ENCODE results near the gene TM7SF2. TPM values are rescaled to one million over a fixed set of nuclear protein-coding genes. Genes with fewer than 3 reads are reported as not detected.

The TM7SF2 gene
- total and polyA plus RNA-seq, 2 of the 13 experiments (the other 11 are each of a cell fraction or from before 2014, with no cell fraction given), result 56.0 to 66.9 TPM

DNA sequence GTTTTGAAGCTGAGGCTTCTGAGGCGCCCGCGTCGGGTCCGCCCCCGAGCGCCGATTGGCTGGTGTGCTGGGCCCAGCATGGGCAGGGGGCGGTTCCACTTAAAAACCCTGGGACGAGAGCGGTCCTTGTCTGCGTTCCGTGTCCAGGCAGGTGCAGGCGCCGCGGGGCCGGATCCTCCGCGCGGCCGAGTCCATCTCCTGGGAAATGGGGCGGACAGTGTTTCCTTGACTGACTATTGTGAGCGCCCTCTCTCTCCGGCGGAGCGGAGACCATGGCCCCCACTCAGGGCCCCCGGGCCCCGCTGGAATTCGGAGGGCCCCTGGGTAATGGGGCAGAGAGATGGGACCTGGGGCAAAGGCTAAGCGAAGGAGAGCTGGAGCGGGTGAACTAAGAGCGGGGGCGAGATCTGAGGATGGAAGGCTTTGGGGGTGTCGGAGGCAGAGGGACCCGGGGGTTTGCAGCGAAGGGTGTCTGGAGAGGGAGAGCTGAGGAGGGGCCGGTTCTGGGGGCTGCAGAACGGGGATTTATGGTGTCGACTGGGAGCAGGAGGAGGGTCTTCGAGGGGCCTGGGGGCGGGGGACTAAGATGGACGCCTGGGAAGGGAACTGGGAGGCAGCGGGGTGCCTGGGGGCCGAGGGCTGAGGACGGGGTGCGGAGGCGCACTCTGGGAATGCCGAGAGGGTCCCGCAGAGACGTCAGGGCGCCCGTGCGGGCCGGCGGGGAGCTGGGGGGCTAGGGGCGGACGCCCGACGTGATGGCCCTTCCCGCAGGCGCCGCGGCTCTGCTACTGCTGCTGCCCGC lies at the start of gene TM7SF2 (continued):
- no peak; the same call in 1 of the 2 replicates for TF ChIP-seq MTF1 (CRISPR knock-in tag; IDR thresholded peaks at IDR 0.05)
- peak; percentile 77; the same call in 1 of the 2 replicates for TF ChIP-seq ZNF766 (CRISPR knock-in tag; IDR thresholded peaks at IDR 0.05; ENCODE audit: borderline replicate concordance)
- TF ChIP-seq, protein P1, sequence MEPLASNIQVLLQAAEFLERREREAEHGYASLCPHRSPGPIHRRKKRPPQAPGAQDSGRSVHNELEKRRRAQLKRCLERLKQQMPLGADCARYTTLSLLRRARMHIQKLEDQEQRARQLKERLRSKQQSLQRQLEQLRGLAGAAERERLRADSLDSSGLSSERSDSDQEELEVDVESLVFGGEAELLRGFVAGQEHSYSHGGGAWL (CRISPR knock-in tag; IDR thresholded peaks at IDR 0.05), result no peak
- peak; percentile 74; the same call in 1 of the 2 replicates for TF ChIP-seq ARNTL (CRISPR knock-in tag; IDR thresholded peaks at IDR 0.05)
- TF ChIP-seq GTF2F1 (IDR thresholded peaks at IDR 0.05; ENCODE audit: low read length), result no peak
- TF ChIP-seq YY1 (IDR thresholded peaks at IDR 0.05; ENCODE audit: insufficient read depth, insufficient replicate concordance, low read depth, low read length), result peak; percentile 61
- no peak; the same call in 1 of the 2 replicates for TF ChIP-seq TBX2 (CRISPR knock-in tag; IDR thresholded peaks at IDR 0.05; ENCODE audit: borderline replicate concordance)
- TF ChIP-seq FOXM1 (CRISPR knock-in tag; IDR thresholded peaks at IDR 0.05), result no peak
- TF ChIP-seq ISX (CRISPR knock-in tag; conservative IDR thresholded peaks at IDR 0.05), result no peak
- TF ChIP-seq TCF12 (IDR thresholded peaks at IDR 0.05), result no peak
- TF ChIP-seq TCF12 (CRISPR knock-in tag; IDR thresholded peaks at IDR 0.05), result no peak
- TF ChIP-seq JUNB (CRISPR knock-in tag; IDR thresholded peaks at IDR 0.05; ENCODE audit: borderline replicate concordance), result no peak
- TF ChIP-seq CBFB (CRISPR knock-in tag; IDR thresholded peaks at IDR 0.05), result no peak
- TF ChIP-seq CEBPG (CRISPR knock-in tag; IDR thresholded peaks at IDR 0.05), result 0 out of 2 replicates have a peak, but pooled peaks have one; percentile 11
- TF ChIP-seq, protein P2, sequence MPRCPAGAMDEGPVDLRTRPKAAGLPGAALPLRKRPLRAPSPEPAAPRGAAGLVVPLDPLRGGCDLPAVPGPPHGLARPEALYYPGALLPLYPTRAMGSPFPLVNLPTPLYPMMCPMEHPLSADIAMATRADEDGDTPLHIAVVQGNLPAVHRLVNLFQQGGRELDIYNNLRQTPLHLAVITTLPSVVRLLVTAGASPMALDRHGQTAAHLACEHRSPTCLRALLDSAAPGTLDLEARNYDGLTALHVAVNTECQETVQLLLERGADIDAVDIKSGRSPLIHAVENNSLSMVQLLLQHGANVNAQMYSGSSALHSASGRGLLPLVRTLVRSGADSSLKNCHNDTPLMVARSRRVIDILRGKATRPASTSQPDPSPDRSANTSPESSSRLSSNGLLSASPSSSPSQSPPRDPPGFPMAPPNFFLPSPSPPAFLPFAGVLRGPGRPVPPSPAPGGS (CRISPR knock-in tag; IDR thresholded peaks at IDR 0.05), result no peak
- TF ChIP-seq ZNF737 (CRISPR knock-in tag; IDR thresholded peaks at IDR 0.05; ENCODE audit: borderline replicate concordance), result no peak
- TF ChIP-seq DPF2 (CRISPR knock-in tag; IDR thresholded peaks at IDR 0.05; ENCODE audit: borderline replicate concordance, low read depth), result no peak
- TF ChIP-seq ZNF552 (CRISPR knock-in tag; IDR thresholded peaks at IDR 0.05; ENCODE audit: borderline replicate concordance), result no peak
- TF ChIP-seq MAFF (IDR thresholded peaks at IDR 0.05; ENCODE audit: low read depth, low read length), result no peak
- TF ChIP-seq, protein P3, sequence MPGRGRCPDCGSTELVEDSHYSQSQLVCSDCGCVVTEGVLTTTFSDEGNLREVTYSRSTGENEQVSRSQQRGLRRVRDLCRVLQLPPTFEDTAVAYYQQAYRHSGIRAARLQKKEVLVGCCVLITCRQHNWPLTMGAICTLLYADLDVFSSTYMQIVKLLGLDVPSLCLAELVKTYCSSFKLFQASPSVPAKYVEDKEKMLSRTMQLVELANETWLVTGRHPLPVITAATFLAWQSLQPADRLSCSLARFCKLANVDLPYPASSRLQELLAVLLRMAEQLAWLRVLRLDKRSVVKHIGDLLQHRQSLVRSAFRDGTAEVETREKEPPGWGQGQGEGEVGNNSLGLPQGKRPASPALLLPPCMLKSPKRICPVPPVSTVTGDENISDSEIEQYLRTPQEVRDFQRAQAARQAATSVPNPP (CRISPR knock-in tag; IDR thresholded peaks at IDR 0.05), result no peak
- TF ChIP-seq, protein P4, sequence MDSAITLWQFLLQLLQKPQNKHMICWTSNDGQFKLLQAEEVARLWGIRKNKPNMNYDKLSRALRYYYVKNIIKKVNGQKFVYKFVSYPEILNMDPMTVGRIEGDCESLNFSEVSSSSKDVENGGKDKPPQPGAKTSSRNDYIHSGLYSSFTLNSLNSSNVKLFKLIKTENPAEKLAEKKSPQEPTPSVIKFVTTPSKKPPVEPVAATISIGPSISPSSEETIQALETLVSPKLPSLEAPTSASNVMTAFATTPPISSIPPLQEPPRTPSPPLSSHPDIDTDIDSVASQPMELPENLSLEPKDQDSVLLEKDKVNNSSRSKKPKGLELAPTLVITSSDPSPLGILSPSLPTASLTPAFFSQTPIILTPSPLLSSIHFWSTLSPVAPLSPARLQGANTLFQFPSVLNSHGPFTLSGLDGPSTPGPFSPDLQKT (CRISPR knock-in tag; IDR thresholded peaks at IDR 0.05; ENCODE audit: borderline replicate concordance), result 0 out of 2 replicates have a peak, but pooled peaks have one; percentile 46
- TF ChIP-seq KDM5A (IDR thresholded peaks at IDR 0.05; ENCODE audit: borderline replicate concordance, low read length), result peak; percentile 62; the same call in 1 of the 2 replicates
- TF ChIP-seq, protein P5, sequence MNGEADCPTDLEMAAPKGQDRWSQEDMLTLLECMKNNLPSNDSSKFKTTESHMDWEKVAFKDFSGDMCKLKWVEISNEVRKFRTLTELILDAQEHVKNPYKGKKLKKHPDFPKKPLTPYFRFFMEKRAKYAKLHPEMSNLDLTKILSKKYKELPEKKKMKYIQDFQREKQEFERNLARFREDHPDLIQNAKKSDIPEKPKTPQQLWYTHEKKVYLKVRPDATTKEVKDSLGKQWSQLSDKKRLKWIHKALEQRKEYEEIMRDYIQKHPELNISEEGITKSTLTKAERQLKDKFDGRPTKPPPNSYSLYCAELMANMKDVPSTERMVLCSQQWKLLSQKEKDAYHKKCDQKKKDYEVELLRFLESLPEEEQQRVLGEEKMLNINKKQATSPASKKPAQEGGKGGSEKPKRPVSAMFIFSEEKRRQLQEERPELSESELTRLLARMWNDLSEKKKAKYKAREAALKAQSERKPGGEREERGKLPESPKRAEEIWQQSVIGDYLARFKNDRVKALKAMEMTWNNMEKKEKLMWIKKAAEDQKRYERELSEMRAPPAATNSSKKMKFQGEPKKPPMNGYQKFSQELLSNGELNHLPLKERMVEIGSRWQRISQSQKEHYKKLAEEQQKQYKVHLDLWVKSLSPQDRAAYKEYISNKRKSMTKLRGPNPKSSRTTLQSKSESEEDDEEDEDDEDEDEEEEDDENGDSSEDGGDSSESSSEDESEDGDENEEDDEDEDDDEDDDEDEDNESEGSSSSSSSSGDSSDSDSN (CRISPR knock-in tag; IDR thresholded peaks at IDR 0.05), result no peak; the same call in 1 of the 2 replicates
- no peak for TF ChIP-seq CHCHD3 (CRISPR knock-in tag; IDR thresholded peaks at IDR 0.05)

Data from HepG2 (cell line).